Loucy (cell line): ENCODE measurements around the gene GBF1.

Experiments
- H2AFZ ChIP-seq: fragments of 200-600 bp; sonication (generic); 2 replicates; pipeline ENCODE4 v1.6.0; 2016; ENCODE audit warnings: antibody characterized with exemption, mild to moderate bottlenecking, low read length, moderate library complexity
- H3F3A ChIP-seq: fragments of 200-600 bp; 2 replicates; pipeline ENCODE4 v1.6.0; 2016; ENCODE audit warnings: antibody characterized with exemption, low read depth, mild to moderate bottlenecking
- H3K27me3 ChIP-seq: fragments of 200-600 bp; sonication (generic); 2 replicates; pipeline ENCODE4 v1.6.1; 2014; ENCODE audit warnings: low read length, mild to moderate bottlenecking; ENCODE audit not compliant: insufficient read depth, poor library complexity, severe bottlenecking
- H3K36me3 ChIP-seq: fragments of 200-600 bp; sonication (generic); 2 replicates; pipeline ENCODE4 v1.6.1; 2016; ENCODE audit warnings: low read length; ENCODE audit not compliant: insufficient read depth
- H3K4me1 ChIP-seq: fragments of 200-600 bp; sonication (generic); 2 replicates; pipeline ENCODE4 v1.5.1; 2014; ENCODE audit warnings: low read length, mild to moderate bottlenecking; ENCODE audit not compliant: insufficient read depth, poor library complexity, severe bottlenecking
- H3K4me2 ChIP-seq: fragments of 200-600 bp; sonication (generic); 2 replicates; pipeline ENCODE4 v1.6.0; 2014; ENCODE audit warnings: antibody characterized with exemption, low read length, low read depth, mild to moderate bottlenecking; ENCODE audit not compliant: poor library complexity, severe bottlenecking
- H3K4me3 ChIP-seq: fragments of 200-600 bp; sonication (generic); 2 replicates; pipeline ENCODE4 v1.5.1; 2014; ENCODE audit warnings: low read length, mild to moderate bottlenecking, mixed read lengths; ENCODE audit not compliant: poor library complexity, severe bottlenecking
- H3K79me2 ChIP-seq: fragments of 200-600 bp; sonication (generic); 2 replicates; pipeline ENCODE4 v1.6.1; 2014; ENCODE audit warnings: low read length; ENCODE audit not compliant: insufficient read depth
- H3K9ac ChIP-seq: fragments of 200-600 bp; sonication (generic); 2 replicates; pipeline ENCODE4 v1.6.0; 2014; ENCODE audit warnings: mild to moderate bottlenecking, low read depth, low read length, moderate library complexity; ENCODE audit not compliant: poor library complexity, severe bottlenecking
- H3K9me2 ChIP-seq: fragments of 200-600 bp; sonication (generic); replicated peaks from 2 replicates; pipeline ENCODE4 v1.6.1; 2016; ENCODE audit warnings: low read depth, low read length, mixed read lengths
- H3K9me3 ChIP-seq: fragments of 200-600 bp; sonication (generic); 2 replicates; pipeline ENCODE4 v1.6.1; 2014; ENCODE audit warnings: mild to moderate bottlenecking, antibody characterized with exemption, low read length, low read depth; ENCODE audit not compliant: insufficient read depth
- H4K20me1 ChIP-seq: fragments of 200-600 bp; sonication (generic); 2 replicates; pipeline ENCODE4 v1.6.0; 2014; ENCODE audit warnings: antibody characterized with exemption, low read length, mild to moderate bottlenecking; ENCODE audit not compliant: insufficient read depth, poor library complexity, severe bottlenecking
- EZH2phosphoT487 ChIP-seq: fragments of 200-600 bp; IDR thresholded peaks from 2 replicates; pipeline ENCODE4 v1.6.1; 2018; ENCODE audit warnings: antibody characterized with exemption, mild to moderate bottlenecking, moderate library complexity, borderline replicate concordance
- TF ChIP-seq, protein P1 (sequence below): fragments of 200-600 bp; sonication (generic); conservative IDR thresholded peaks from 2 replicates; pipeline ENCODE4 v1.5.1; 2014; ENCODE audit warnings: mild to moderate bottlenecking, antibody characterized with exemption, low read length

Gene GBF1

DNA sequence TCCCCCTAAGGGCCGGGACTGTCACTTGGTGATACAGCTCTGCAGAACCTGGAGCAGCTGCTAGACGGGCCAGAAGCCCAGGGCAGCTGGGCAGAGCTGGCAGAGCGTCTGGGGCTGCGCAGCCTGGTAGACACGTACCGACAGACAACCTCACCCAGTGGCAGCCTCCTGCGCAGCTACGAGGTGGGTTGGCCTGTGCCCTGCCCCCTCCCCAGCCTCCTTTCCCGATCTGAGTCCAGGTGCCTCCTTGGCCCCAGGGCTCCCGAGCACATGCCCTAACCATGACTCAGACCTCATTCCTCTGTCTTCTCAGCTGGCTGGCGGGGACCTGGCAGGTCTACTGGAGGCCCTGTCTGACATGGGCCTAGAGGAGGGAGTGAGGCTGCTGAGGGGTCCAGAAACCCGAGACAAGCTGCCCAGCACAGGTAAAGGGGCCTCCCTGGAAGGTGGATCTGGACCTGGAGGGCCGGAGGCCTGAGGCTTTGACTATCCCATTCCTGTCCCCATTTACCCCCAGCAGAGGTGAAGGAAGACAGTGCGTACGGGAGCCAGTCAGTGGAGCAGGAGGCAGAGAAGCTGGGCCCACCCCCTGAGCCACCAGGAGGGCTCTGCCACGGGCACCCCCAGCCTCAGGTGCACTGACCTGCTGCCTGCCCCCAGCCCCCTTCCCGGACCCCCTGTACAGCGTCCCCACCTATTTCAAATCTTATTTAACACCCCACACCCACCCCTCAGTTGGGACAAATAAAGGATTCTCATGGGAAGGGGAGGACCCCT is 156.6 kb downstream of the GBF1 start:
- H3K27me3 ChIP-seq, result no peaks in the 10 kb centered on the region
- TF ChIP-seq EZH2phosphoT487, result no peak
- TF ChIP-seq, protein P1, sequence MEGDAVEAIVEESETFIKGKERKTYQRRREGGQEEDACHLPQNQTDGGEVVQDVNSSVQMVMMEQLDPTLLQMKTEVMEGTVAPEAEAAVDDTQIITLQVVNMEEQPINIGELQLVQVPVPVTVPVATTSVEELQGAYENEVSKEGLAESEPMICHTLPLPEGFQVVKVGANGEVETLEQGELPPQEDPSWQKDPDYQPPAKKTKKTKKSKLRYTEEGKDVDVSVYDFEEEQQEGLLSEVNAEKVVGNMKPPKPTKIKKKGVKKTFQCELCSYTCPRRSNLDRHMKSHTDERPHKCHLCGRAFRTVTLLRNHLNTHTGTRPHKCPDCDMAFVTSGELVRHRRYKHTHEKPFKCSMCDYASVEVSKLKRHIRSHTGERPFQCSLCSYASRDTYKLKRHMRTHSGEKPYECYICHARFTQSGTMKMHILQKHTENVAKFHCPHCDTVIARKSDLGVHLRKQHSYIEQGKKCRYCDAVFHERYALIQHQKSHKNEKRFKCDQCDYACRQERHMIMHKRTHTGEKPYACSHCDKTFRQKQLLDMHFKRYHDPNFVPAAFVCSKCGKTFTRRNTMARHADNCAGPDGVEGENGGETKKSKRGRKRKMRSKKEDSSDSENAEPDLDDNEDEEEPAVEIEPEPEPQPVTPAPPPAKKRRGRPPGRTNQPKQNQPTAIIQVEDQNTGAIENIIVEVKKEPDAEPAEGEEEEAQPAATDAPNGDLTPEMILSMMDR, result no peak
- no peaks in the 10 kb centered on the region for H3F3A ChIP-seq
- no peak overlapping the region for H3K4me2 ChIP-seq
- peaks cover 2% of the 10 kb centered on the region; the same call in 1 of the 2 replicates for H3K79me2 ChIP-seq
- peaks cover 7% of the 10 kb centered on the region; the same call in 1 of the 2 replicates for H3K36me3 ChIP-seq
- H3K9ac ChIP-seq, result no peak overlapping the region
- no peaks in the 10 kb centered on the region for H4K20me1 ChIP-seq
- peaks cover 8% of the 10 kb centered on the region for H3K4me1 ChIP-seq
- H2AFZ ChIP-seq, result no peak overlapping the region
- no peaks in the 10 kb centered on the region for H3K9me3 ChIP-seq
- H3K4me3 ChIP-seq, result no peak overlapping the region
- H3K9me2 ChIP-seq, result no peaks in the 10 kb centered on the region

DNA sequence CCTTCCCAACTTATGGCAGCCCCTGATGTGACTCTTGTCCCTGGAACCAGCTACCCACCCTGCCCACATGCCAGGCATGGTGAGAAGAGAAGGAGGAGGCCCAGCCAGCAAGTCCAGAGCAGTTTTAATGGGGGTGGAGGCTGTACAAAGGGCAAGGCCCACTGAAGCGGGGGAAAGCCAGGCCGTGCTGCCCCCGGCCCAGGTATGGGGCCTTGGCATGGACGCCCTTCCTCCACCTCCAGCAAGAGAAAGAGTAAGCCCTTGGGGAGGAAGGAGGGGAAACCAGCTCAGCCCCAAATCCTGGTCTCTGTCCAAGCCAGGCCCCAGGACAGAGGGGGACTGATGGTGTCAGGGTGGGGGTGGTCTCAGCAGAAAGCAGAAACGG is 157.2 kb downstream of the GBF1 start:
- H3K36me3 ChIP-seq, result peaks cover 7% of the 10 kb centered on the region; the same call in 1 of the 2 replicates
- TF ChIP-seq, protein P1, result no peak
- no peak for TF ChIP-seq EZH2phosphoT487

DNA sequence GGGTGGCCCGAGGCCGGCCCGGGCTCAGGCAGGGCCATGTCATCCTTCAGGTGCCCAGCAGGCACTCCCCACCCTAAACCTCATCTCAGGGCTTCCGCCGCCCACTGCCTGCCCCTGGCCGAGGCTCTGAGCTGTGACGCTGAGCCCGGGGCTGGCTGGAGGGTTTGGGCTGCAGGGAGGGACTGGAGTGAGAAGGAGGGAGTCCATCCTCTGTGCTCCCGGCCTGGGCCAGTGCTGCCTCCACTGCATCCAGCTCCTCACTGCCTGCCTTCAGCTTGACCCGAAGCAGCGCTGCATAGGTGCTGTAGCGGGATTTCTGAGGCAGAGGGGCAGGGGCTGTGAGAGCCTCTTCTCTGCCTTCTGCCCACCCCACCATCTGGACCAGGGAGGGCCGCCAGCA is 157.8 kb downstream of the GBF1 start:
- H3K4me2 ChIP-seq, result no peak overlapping the region
- H4K20me1 ChIP-seq, result no peaks in the 10 kb centered on the region
- H3K9me2 ChIP-seq, result no peaks in the 10 kb centered on the region
- H3K79me2 ChIP-seq, result no peaks in the 10 kb centered on the region
- no peaks in the 10 kb centered on the region for H3K27me3 ChIP-seq
- H2AFZ ChIP-seq, result no peak overlapping the region
- no peaks in the 10 kb centered on the region for H3K9me3 ChIP-seq
- peaks cover 3% of the 10 kb centered on the region; the same call in 1 of the 2 replicates for H3K36me3 ChIP-seq
- no peak overlapping the region for H3K4me3 ChIP-seq
- no peaks in the 10 kb centered on the region for H3F3A ChIP-seq
- no peak overlapping the region for H3K9ac ChIP-seq
- TF ChIP-seq EZH2phosphoT487, result no peak
- TF ChIP-seq, protein P1, result no peak
- peaks cover 5% of the 10 kb centered on the region for H3K4me1 ChIP-seq

More for the DNA sequence above, 157.2 kb downstream of the GBF1 start:
- H3K9me2 ChIP-seq, result no peaks in the 10 kb centered on the region
- no peak overlapping the region for H3K4me2 ChIP-seq
- H3K27me3 ChIP-seq, result no peaks in the 10 kb centered on the region
- H3F3A ChIP-seq, result no peaks in the 10 kb centered on the region
- no peaks in the 10 kb centered on the region for H4K20me1 ChIP-seq
- no peak overlapping the region for H3K4me3 ChIP-seq
- H3K9me3 ChIP-seq, result no peaks in the 10 kb centered on the region
- no peaks in the 10 kb centered on the region for H3K79me2 ChIP-seq
- no peak overlapping the region for H3K9ac ChIP-seq
- peaks cover 5% of the 10 kb centered on the region for H3K4me1 ChIP-seq
- no peak overlapping the region for H2AFZ ChIP-seq
